GM23338 (cell line): ENCODE data around the gene THBS3. TPM values are rescaled to one million over a fixed set of nuclear protein-coding genes. Genes with fewer than 3 reads are reported as not detected.

Source experiments
- ATAC-seq: fragments of 200-7000 bp; cut with Tn5 transposase; 3 replicates; pipeline ENCODE4 v1.9.1; 2020
- DNase-seq: peaks from one replicate; pipeline ENCODE4 v3.0.0-alpha.2; 2015; ENCODE audit warnings: low spot score
- H2AFZ ChIP-seq: fragments of 200-600 bp; sonication (generic); 2 replicates; pipeline ENCODE4 v1.8.0; 2016; ENCODE audit warnings: antibody characterized with exemption, mild to moderate bottlenecking, moderate library complexity
- H3F3A ChIP-seq: fragments of 200-600 bp; sonication (generic); replicated peaks from 2 replicates; pipeline ENCODE4 v1.8.0; 2017; ENCODE audit warnings: antibody characterized with exemption, mixed run types, low read depth
- H3K27ac ChIP-seq: fragments of 200-600 bp; sonication (generic); 2 replicates; pipeline ENCODE4 v1.6.1; 2016; ENCODE audit warnings: low read depth
- H3K27me3 ChIP-seq: fragments of 200-600 bp; sonication (generic); 2 replicates; pipeline ENCODE4 v1.8.0; 2016; ENCODE audit warnings: mild to moderate bottlenecking, mixed run types, moderate library complexity; ENCODE audit not compliant: insufficient read depth
- H3K36me3 ChIP-seq: fragments of 200-600 bp; sonication (generic); 2 replicates; pipeline ENCODE4 v1.8.0; 2016; ENCODE audit warnings: mild to moderate bottlenecking; ENCODE audit not compliant: insufficient read depth
- H3K4me1 ChIP-seq: fragments of 200-600 bp; sonication (generic); 2 replicates; pipeline ENCODE4 v1.8.0; 2016; ENCODE audit warnings: mild to moderate bottlenecking, moderate library complexity; ENCODE audit not compliant: insufficient read depth
- H3K4me2 ChIP-seq: fragments of 200-600 bp; sonication (generic); 2 replicates; pipeline ENCODE4 v1.7.1; 2017; ENCODE audit warnings: mixed run types
- H3K4me3 ChIP-seq: fragments of 200-600 bp; sonication (generic); 2 replicates; pipeline ENCODE4 v1.6.1; 2016; ENCODE audit warnings: mixed run types
- H3K79me2 ChIP-seq: fragments of 200-600 bp; sonication (generic); replicated peaks from 2 replicates; pipeline ENCODE4 v1.8.0; 2017; ENCODE audit warnings: mild to moderate bottlenecking; ENCODE audit not compliant: insufficient read depth
- H3K9me2 ChIP-seq: fragments of 200-600 bp; sonication (generic); 2 replicates; pipeline ENCODE4 v1.8.0; 2017; ENCODE audit not compliant: insufficient read depth
- H4K20me1 ChIP-seq: fragments of 200-600 bp; sonication (generic); replicated peaks from 2 replicates; pipeline ENCODE4 v1.8.0; 2017; ENCODE audit warnings: mild to moderate bottlenecking; ENCODE audit not compliant: insufficient read depth
- H3K27ac Mint-ChIP-seq: 2 replicates; pipeline ENCODE4 v1.8.0; 2020; ENCODE audit warnings: inconsistent platforms, mild to moderate bottlenecking, moderate library complexity, mixed read lengths
- H3K27me3 Mint-ChIP-seq: 3 replicates; pipeline ENCODE4 v1.8.0; 2022; ENCODE audit warnings: low read depth, mild to moderate bottlenecking, moderate library complexity, mixed read lengths, inconsistent platforms; ENCODE audit not compliant: insufficient read depth, poor library complexity
- H3K36me3 Mint-ChIP-seq: 3 replicates; pipeline ENCODE4 v1.8.0; 2021; ENCODE audit warnings: low read depth, mild to moderate bottlenecking, inconsistent platforms, moderate library complexity, mixed read lengths
- H3K4me1 Mint-ChIP-seq: 3 replicates; pipeline ENCODE4 v1.8.0; 2020; ENCODE audit warnings: mild to moderate bottlenecking, inconsistent platforms, mixed read lengths
- H3K4me3 Mint-ChIP-seq: 3 replicates; pipeline ENCODE4 v1.8.0; 2021; ENCODE audit warnings: moderate library complexity, mild to moderate bottlenecking, inconsistent platforms, mixed read lengths
- H3K9me3 Mint-ChIP-seq: 3 replicates; pipeline ENCODE4 v1.8.0; 2020; ENCODE audit warnings: moderate library complexity, mild to moderate bottlenecking, inconsistent platforms, mixed read lengths
- CREB1 ChIP-seq: fragments of 250-450 bp; sonication (Bioruptor Pico); IDR thresholded peaks from 2 replicates; pipeline ENCODE4 v1.5.0; 2020; ENCODE audit warnings: low read depth, mild to moderate bottlenecking, moderate library complexity
- POLR2AphosphoS5 ChIP-seq: IDR thresholded peaks from 2 replicates; pipeline ENCODE4 v1.6.1; 2016; ENCODE audit warnings: antibody characterized with exemption, low read depth
- ZNF114 ChIP-seq: fragments of 250-450 bp; sonication (Bioruptor Pico); IDR thresholded peaks from 2 replicates; pipeline ENCODE4 v1.5.0; 2020; ENCODE audit warnings: mild to moderate bottlenecking, moderate library complexity
- polyA plus RNA-seq: library from polyadenylated mRNA; unstranded; fragments of >200 nt; fragmentation: Nextera tagmentation; extraction: Ambion mirVana; gene quantifications from 2 replicates; pipeline ENCODE4 v1.2.1, GENCODE V29; 2016
- total RNA-seq: library from RNA; depleted of rRNA; stranded (reverse); fragments of >200 nt; shearing (Covaris generic); gene quantifications from 2 replicates; pipeline ENCODE4 v1.2.3, GENCODE V29; 2014
- TF ChIP-seq, protein P1 (sequence below), 2 experiments: fragments of 200-600 bp in 1 of 2; sonication (generic) in 1 of 2; conservative IDR thresholded peaks; 2 replicates each; pipeline versions ENCODE4 v1.5.1 to v1.6.1; 2016 to 2017; ENCODE audit warnings: antibody characterized with exemption in 2 of 2, low read depth in 2 of 2, mild to moderate bottlenecking in 2 of 2, moderate library complexity in 1 of 2
- TF ChIP-seq, protein P2 (sequence below): fragments of 250-450 bp; sonication (Bioruptor Pico); IDR thresholded peaks from 2 replicates; pipeline ENCODE4 v1.5.0; 2020; ENCODE audit warnings: mild to moderate bottlenecking, moderate library complexity

The THBS3 gene
- total and polyA plus RNA-seq, 2 experiments from 2014 or later, result 1.2 to 4.3 TPM

DNA sequence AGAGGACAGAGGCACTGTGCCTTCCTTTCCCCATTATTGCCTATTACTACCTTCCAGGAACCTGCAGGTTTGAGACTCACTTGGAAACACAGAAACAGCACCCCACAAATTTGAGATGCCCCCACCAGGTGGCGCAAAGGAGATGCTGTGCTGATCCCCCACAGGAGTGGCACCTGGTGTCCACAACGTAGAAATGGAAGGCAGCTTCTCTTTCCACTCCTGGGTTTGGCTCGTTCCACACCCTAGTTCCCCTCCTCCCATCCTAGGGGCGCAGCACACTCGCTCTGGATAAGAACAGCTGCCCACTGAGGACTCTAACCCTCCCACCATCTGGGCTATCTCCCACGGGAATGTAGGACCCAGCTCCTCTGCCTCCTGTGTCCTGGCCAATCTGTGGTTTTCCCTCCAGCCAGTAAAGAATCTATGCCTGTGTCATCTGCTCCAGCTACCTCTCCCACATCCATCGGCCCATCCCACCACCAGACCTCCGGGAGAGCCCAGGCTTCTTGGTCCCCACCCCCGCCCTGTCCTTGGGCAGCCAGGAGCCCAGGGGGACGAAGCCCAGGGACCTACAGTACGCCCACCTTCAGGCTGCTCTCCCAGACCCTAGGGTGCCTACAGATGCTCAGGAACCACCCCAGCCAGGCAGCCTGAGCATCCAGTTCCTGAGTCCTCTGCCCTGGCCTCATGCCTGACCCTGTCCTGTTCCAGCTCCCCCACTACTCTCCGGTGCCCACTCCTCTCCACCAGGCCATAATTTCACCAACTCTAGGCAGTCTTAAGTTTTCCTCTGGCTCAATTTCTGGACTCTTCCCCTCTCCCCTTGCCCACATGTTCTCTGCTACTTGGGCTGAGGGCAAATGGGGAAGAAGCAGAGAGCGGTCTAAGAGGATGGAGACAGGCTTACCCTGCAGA lies 549 bp downstream of the THBS3 start:
- H2AFZ ChIP-seq, result no peak overlapping the region
- H3K27ac Mint-ChIP-seq, result peak overlapping the region; percentile 30
- peaks cover under 1% of the 10 kb centered on the region; the same call in 1 of the 2 replicates for H3K36me3 ChIP-seq
- peaks cover 40% of the 10 kb centered on the region for H3F3A ChIP-seq
- H3K4me2 ChIP-seq, result peak overlapping the region; percentile 99
- H3K4me3 ChIP-seq, result peak overlapping the region; percentile 99
- no peak overlapping the region for H3K27ac ChIP-seq
- H3K36me3 Mint-ChIP-seq, result peaks cover 29% of the 10 kb centered on the region
- peaks cover 34% of the 10 kb centered on the region for H3K4me1 Mint-ChIP-seq
- H4K20me1 ChIP-seq, result no peaks in the 10 kb centered on the region; the same call in 1 of the 2 replicates
- peak overlapping the region; percentile 62 for H3K4me3 Mint-ChIP-seq
- 0 out of 2 replicates have a peak, but pooled peaks cover 7% of the 10 kb centered on the region for H3K79me2 ChIP-seq
- H3K9me2 ChIP-seq, result no peaks in the 10 kb centered on the region
- H3K9me3 Mint-ChIP-seq, result no peaks in the 10 kb centered on the region; the same call in 1 of the 3 replicates
- peak; percentile 36; the same call in 1 of the 2 replicates for TF ChIP-seq POLR2AphosphoS5
- no peak for TF ChIP-seq CREB1 (CRISPR knock-in tag)
- TF ChIP-seq, protein P1, sequence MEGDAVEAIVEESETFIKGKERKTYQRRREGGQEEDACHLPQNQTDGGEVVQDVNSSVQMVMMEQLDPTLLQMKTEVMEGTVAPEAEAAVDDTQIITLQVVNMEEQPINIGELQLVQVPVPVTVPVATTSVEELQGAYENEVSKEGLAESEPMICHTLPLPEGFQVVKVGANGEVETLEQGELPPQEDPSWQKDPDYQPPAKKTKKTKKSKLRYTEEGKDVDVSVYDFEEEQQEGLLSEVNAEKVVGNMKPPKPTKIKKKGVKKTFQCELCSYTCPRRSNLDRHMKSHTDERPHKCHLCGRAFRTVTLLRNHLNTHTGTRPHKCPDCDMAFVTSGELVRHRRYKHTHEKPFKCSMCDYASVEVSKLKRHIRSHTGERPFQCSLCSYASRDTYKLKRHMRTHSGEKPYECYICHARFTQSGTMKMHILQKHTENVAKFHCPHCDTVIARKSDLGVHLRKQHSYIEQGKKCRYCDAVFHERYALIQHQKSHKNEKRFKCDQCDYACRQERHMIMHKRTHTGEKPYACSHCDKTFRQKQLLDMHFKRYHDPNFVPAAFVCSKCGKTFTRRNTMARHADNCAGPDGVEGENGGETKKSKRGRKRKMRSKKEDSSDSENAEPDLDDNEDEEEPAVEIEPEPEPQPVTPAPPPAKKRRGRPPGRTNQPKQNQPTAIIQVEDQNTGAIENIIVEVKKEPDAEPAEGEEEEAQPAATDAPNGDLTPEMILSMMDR (conservative IDR thresholded peaks at IDR 0.05; ENCODE audit: low read depth in 2 of 2), result peak; percentile 87 to 91
- peaks cover 56% of the 10 kb centered on the region for H3K27me3 Mint-ChIP-seq
- H3K27me3 ChIP-seq, result peaks cover 6% of the 10 kb centered on the region; the same call in 1 of the 2 replicates
- ATAC-seq, result peak; percentile 19
- H3K4me1 ChIP-seq, result peaks cover 21% of the 10 kb centered on the region
- peak; percentile 92 for DNase-seq

DNA sequence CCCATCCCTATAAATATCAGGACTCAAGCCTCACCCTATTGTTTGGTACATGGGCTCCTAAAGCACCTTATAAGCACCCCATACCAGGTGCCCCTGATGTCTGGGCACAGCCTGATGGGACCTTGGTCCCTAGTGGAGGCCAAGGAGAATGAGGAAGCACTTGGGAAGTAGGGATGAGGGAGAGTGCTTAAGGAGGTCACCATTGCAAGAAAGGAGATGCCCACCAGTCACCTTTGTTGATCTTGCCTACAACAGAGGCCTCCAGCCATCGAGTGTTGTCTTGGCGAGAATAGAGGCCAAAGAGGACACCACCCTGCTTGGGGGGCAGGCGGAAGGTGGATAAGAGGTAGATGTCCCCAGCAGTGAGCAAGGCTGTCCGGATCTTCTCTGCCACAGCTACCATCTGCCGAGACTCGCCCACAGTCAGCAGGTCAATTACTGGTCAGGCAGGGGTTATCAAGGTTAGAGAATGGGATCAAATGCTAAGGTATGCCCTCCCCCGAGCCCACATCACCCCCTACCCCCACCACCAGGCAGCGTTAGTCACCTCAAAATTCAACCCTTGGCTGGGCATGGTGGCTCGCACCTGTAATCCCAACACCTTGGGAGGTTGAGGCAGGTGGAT lies 1.6 kb downstream of the THBS3 start:
- H3K9me3 Mint-ChIP-seq, result no peaks in the 10 kb centered on the region; the same call in 1 of the 3 replicates
- H3K4me1 Mint-ChIP-seq, result peaks cover 34% of the 10 kb centered on the region

More for the DNA sequence above, 1.6 kb downstream of the THBS3 start:
- Histone ChIP-seq H3K27ac (no peak overlapping the region), H4K20me1 (peaks cover 9% of the 10 kb centered on the region), H3F3A (peaks cover 42% of the 10 kb centered on the region), H3K27me3 (peaks cover 6% of the 10 kb centered on the region; the same call in 1 of the 2 replicates), H3K4me2 (no peak overlapping the region), H3K4me1 (peaks cover 21% of the 10 kb centered on the region), H3K4me3 (no peak overlapping the region), H3K36me3 (peaks cover 11% of the 10 kb centered on the region; the same call in 1 of the 2 replicates), H3K79me2 (0 out of 2 replicates have a peak, but pooled peaks cover 7% of the 10 kb centered on the region), H2AFZ (no peak overlapping the region), H3K9me2 (no peaks in the 10 kb centered on the region)
- no peak for DNase-seq
- no peak overlapping the region; the same call in 2 of the 3 replicates for H3K4me3 Mint-ChIP-seq
- no peak overlapping the region for H3K27ac Mint-ChIP-seq
- peaks cover 58% of the 10 kb centered on the region for H3K27me3 Mint-ChIP-seq
- TF ChIP-seq POLR2AphosphoS5, result peak; percentile 60; the same call in 1 of the 2 replicates
- no peak for TF ChIP-seq ZNF114
- TF ChIP-seq, protein P2, sequence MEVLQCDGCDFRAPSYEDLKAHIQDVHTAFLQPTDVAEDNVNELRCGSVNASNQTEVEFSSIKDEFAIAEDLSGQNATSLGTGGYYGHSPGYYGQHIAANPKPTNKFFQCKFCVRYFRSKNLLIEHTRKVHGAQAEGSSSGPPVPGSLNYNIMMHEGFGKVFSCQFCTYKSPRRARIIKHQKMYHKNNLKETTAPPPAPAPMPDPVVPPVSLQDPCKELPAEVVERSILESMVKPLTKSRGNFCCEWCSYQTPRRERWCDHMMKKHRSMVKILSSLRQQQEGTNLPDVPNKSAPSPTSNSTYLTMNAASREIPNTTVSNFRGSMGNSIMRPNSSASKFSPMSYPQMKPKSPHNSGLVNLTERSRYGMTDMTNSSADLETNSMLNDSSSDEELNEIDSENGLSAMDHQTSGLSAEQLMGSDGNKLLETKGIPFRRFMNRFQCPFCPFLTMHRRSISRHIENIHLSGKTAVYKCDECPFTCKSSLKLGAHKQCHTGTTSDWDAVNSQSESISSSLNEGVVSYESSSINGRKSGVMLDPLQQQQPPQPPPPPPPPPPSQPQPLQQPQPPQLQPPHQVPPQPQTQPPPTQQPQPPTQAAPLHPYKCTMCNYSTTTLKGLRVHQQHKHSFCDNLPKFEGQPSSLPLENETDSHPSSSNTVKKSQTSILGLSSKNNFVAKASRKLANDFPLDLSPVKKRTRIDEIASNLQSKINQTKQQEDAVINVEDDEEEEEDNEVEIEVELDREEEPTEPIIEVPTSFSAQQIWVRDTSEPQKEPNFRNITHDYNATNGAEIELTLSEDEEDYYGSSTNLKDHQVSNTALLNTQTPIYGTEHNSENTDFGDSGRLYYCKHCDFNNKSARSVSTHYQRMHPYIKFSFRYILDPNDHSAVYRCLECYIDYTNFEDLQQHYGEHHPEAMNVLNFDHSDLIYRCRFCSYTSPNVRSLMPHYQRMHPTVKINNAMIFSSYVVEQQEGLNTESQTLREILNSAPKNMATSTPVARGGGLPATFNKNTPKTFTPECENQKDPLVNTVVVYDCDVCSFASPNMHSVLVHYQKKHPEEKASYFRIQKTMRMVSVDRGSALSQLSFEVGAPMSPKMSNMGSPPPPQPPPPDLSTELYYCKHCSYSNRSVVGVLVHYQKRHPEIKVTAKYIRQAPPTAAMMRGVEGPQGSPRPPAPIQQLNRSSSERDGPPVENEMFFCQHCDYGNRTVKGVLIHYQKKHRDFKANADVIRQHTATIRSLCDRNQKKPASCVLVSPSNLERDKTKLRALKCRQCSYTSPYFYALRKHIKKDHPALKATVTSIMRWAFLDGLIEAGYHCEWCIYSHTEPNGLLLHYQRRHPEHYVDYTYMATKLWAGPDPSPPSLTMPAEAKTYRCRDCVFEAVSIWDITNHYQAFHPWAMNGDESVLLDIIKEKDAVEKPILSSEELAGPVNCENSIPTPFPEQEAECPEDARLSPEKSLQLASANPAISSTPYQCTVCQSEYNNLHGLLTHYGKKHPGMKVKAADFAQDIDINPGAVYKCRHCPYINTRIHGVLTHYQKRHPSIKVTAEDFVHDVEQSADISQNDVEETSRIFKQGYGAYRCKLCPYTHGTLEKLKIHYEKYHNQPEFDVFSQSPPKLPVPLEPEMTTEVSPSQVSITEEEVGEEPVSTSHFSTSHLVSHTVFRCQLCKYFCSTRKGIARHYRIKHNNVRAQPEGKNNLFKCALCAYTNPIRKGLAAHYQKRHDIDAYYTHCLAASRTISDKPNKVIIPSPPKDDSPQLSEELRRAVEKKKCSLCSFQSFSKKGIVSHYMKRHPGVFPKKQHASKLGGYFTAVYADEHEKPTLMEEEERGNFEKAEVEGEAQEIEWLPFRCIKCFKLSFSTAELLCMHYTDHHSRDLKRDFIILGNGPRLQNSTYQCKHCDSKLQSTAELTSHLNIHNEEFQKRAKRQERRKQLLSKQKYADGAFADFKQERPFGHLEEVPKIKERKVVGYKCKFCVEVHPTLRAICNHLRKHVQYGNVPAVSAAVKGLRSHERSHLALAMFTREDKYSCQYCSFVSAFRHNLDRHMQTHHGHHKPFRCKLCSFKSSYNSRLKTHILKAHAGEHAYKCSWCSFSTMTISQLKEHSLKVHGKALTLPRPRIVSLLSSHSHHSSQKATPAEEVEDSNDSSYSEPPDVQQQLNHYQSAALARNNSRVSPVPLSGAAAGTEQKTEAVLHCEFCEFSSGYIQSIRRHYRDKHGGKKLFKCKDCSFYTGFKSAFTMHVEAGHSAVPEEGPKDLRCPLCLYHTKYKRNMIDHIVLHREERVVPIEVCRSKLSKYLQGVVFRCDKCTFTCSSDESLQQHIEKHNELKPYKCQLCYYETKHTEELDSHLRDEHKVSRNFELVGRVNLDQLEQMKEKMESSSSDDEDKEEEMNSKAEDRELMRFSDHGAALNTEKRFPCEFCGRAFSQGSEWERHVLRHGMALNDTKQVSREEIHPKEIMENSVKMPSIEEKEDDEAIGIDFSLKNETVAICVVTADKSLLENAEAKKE, result peak; percentile 51; the same call in 1 of the 2 replicates
- H3K36me3 Mint-ChIP-seq, result peaks cover 35% of the 10 kb centered on the region
- ATAC-seq, result no peak
